ENCODE results near the gene POC5.

DNA sequence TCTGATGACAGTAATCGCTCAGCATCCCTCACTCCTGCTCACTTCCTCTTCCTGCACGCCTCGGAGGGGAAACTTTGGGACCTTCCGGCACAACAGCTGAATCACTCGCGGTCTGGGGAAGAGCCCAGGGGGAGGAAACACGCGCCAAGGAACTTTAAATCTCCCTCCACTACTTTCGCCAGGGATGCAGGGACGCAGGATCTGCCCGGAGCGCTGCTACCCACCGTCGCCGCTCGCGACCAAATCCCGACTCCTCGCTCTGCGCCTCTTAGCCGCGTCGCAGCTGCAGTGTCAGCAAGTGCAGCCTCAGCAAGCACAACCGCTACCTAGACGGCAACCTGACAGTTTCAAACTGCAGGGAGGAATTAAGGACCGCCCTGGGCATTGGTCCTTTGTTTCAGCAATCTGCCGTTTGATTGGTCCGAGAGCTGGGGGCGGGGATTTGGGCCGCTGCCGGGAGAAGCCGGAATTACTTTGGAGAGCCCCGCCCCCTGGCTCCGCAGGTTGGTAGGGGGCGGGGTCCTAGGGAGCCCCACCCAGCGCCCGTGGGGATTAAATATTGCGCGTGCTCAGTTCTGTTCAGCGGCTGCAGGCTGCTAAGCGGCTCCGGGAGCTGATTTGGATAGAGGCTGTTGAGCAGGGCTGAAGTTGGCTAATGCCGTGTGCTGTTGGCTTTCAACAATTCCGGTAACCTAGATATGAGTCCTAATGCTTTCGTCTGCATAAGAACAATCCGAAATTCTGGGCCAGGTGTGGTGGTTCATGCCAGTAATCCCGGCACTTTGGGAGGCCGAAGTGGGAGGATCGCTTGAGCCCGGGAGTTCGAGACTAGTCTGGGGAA is at the start of gene POC5:
- TF ChIP-seq, protein P1, sequence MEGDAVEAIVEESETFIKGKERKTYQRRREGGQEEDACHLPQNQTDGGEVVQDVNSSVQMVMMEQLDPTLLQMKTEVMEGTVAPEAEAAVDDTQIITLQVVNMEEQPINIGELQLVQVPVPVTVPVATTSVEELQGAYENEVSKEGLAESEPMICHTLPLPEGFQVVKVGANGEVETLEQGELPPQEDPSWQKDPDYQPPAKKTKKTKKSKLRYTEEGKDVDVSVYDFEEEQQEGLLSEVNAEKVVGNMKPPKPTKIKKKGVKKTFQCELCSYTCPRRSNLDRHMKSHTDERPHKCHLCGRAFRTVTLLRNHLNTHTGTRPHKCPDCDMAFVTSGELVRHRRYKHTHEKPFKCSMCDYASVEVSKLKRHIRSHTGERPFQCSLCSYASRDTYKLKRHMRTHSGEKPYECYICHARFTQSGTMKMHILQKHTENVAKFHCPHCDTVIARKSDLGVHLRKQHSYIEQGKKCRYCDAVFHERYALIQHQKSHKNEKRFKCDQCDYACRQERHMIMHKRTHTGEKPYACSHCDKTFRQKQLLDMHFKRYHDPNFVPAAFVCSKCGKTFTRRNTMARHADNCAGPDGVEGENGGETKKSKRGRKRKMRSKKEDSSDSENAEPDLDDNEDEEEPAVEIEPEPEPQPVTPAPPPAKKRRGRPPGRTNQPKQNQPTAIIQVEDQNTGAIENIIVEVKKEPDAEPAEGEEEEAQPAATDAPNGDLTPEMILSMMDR (conservative IDR thresholded peaks at IDR 0.05; ENCODE audit: low read depth in 2 of 2) = no peak
- TF ChIP-seq EZH2 (IDR thresholded peaks at IDR 0.05; ENCODE audit: low read depth, unreplicated experiment) (no peak), JUNB (IDR thresholded peaks at IDR 0.05; ENCODE audit: unreplicated experiment) (no peak), POLR2AphosphoS5 (IDR thresholded peaks at IDR 0.05; ENCODE audit: low read depth) (peak; percentile 96), ZNF331 (CRISPR knock-in tag; IDR thresholded peaks at IDR 0.05; ENCODE audit: low read depth) (no peak), CREB1 (CRISPR knock-in tag; IDR thresholded peaks at IDR 0.05; ENCODE audit: low read depth) (peak; percentile 82), EZH2phosphoT487 (IDR thresholded peaks at IDR 0.05; ENCODE audit: unreplicated experiment) (no peak)

Measured in GM23338 (cell line).